GM20431 (cell line): ENCODE measurements around the gene GCN1.
"Not testable (repeated sequence)": the region's sequence is repeated elsewhere in the genome, so short reads cannot be mapped to it uniquely, and the experiment has no call there.

Experiments used
- in situ Hi-C: fragments of 300-500 bp; cut with MseI, MboI; formaldehyde crosslinking; loops from one replicate; pipeline ENCODE4 v1.15.0; 2020; ENCODE audit warnings: low sequenced_read_pairs; ENCODE audit not compliant: unreplicated experiment

GCN1 gene

GRCh38 chr12:120194534-120195395 is at the start of gene GCN1:
Gene GCN1, minus strand, starts transcription at chr12:120194715. Its CDS starts 18 bp downstream, at chr12:120194697.
- in situ Hi-C loops = no loop called here

GRCh38 chr12:120242971-120243699 is 48.6 kb upstream of the GCN1 start:
- in situ Hi-C loops = no loop called here

- in situ Hi-C loops = no loop called here
Measured at GRCh38 chr12:120242275-120242799, 47.8 kb upstream of the GCN1 start.

GRCh38 chr12:120241561-120242274 is 47.2 kb upstream of the GCN1 start:
- in situ Hi-C loops = no loop called here

GRCh38 chr12:120240495-120240833 is 45.9 kb upstream of the GCN1 start:
- in situ Hi-C loops = no loop called here

DNA sequence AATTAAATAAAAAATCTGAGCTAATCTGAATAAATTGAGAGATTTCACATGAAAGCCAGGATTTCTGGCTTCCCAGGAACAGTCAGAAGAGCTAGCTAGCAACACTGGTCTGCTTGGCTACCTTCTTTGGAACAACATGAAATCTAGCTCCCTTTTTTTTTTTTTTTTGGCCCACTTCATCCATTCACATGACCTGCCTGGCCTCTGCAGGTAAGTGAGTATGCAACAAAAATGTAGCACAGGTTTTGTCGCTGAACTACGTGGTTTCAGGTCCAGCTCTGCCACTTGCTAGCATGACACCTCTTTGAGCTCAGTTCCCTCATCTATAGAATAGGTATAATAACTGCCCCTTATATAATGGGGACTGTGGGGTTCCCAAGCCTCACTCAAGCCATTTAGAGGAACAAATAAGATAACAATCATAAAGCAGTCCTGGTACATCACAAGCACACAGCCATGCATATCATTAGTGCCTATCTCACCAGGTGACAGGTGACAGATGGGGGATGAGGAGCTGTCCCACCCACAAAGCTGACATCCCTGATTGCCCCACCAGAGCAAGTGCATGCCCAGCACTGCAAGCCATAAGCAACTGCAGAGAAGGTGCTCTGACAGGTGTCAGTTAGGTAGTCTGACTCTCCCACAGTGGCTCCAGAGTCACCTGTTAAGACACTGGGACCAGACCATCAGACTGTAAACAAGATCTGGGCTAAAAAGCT is 45.4 kb upstream of the GCN1 start:
- in situ Hi-C loops = no loop called here

GRCh38 chr12:120238839-120239445 is 44.4 kb upstream of the GCN1 start:
- in situ Hi-C loops = no loop called here

DNA sequence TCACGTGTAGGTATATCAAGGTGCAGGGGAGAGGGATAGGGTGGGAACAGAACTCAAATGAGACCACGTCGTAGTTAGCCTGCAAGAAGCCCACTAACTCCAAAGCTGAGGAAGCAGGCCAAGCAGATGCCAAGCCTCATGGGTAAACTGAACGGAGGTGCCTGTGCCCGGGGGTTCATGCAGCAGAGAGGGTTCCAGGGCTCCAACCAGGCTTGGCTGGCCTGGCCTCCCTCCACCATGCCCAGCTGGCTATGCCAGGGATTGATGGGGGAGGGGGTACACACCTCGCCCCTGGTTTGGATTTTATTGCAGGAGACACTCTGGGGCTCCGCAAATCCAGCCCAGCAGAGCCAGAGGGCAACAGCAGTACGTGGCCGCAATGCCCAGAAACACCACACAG is 43.7 kb upstream of the GCN1 start:
- in situ Hi-C loops = no loop called here

GRCh38 chr12:120237360-120238171 is 43.1 kb upstream of the GCN1 start:
- in situ Hi-C loops = no loop called here

DNA sequence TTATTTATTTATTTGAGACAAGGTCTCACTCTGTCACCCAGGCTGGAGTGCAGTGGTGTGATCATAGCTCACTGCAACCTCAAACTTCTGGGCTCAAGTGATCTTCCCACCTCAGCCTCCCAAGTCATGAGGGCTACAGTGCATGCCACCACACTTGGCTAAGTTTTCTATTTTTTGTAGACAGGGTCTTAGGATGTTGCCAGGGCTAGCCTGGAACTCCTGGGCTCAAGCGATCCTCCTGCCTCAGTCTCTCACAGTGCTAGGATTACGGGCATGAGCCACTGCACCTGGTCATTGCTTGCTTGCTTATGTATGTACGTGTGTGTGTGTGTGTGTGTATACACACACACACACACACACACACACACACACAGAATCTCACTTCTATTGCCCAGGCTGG is 42.3 kb upstream of the GCN1 start:
- in situ Hi-C loops = not testable (repeated sequence)

DNA sequence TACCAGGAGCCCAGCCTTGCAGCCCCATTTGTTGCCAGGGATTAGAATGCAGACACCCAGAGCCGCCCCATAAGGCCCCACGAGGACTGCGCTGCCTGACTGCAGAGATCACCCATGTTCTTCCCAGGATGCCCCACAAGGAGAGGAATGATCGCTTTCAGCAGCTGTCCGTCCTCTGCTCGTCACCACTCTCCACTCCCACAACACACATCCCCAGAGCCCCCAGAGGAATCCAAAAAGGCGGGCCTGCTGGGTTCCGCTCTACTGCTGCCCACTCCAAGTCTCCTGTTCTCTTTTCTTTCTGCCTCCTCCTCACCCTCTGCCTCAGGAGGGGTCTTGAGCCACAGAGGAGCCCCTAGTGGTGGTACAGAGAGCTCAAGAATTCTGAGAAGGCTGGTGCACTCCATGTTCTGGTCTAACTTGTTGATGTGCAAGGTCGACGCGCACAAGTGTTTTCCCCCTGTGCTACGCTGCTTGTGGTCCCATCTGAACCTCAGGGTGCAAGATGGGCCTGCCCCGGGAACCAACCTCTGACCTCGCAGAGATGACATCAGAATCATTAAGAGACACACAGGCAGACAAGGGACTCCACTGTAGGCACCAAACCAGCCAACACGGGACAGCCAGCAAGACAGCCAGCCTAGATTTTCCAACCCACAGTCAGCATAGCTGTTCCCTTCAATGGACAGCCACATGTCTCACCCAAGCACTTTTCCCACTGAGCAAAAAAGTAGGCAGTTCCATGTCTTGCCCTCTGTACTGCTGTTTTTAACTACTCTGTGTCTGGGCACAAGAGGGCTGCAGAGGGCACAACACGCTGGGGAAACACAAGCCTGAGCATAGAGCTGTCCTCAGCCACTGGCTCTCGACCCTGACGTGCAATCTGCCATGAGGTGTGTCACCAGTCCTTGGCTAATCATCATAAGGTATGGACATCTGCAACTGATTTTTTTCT is 41.1 kb upstream of the GCN1 start:
- in situ Hi-C loops = no loop called here

GRCh38 chr12:120234643-120235368 is 40.3 kb upstream of the GCN1 start:
- in situ Hi-C loops = no loop called here

- in situ Hi-C loops = no loop called here
Measured at GRCh38 chr12:120231316-120232011, 36.9 kb upstream of the GCN1 start.

DNA sequence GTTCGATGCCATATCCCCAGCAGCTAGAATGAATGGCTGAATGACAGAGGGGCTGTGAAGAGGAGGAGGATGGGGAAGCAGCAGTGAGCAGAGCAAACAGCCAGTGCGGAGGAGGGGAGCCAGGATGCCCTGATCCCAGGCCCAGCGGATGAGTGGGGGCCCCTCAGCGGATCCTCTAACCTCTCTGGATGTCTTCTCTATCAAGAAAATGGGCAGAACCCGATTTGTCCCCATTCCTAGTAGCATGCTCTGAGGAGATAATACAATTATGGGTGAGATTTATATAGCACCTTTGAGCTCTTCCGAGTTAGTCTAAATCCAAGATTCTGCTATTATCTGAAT is 36.4 kb upstream of the GCN1 start:
- in situ Hi-C loops = no loop called here

- in situ Hi-C loops = no loop called here
Measured at GRCh38 chr12:120230326-120230973, 35.9 kb upstream of the GCN1 start.
